Measurements from ENCODE around the gene FAM47E. TPM values are rescaled to one million over a fixed set of nuclear protein-coding genes. Genes with fewer than 3 reads are reported as not detected.
A peak's percentile ranks its signal among the peaks of the same experiment; 100 is the strongest.

The FAM47E gene
- total and polyA plus RNA-seq, 9 of the 15 experiments (the other 6 are each of a cell fraction or from before 2014, with no cell fraction given): 3.7 to 15.6 (median 6.4) TPM

DNA sequence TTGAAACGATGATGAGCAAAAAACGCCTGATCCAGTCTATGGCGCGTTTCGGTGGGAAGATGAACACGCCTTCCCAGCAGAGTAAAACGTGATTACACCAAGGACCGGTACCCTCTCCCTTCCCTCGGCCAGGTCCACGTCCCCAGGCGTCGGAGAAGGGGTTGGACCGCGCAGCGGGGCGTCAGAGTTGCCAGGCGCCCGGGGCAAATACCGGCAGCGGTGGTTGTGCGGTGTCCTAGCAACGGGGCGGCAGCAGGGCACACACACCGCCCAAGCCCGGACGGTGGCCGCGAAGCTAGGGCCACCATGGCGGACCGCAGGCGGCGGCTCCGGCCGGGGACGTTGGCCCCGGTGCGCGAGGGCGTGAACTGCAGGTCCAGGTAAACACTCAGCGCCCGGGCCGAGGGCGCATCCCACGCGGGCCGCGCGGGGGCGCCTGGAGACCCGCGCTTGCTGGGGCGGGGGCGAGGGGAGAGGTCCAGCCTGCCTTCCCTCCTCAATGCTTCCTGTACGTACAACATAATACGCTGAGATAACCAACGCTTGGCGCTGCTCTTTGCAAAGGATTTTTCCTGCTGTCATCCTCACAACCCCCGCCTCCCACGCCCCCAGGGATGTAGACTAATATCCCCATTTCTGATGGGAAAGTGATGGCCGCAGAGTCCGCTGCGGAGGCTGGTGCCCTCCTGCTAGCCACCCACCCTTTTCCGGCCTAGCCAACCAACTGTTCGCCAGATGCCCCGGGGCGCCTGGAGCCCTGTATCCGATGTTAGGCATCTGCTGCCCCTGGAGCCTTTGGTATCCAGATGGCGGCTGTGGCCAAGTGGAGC lies at the start of gene FAM47E (continued):
- TF ChIP-seq SIX5 (IDR thresholded peaks at IDR 0.05; ENCODE audit: borderline replicate concordance in 1 of 2, insufficient read depth in 1 of 2, low read depth in 1 of 2, low read length in 2 of 2): no peak
- no peak for TF ChIP-seq MAFK (IDR thresholded peaks at IDR 0.05; ENCODE audit: low read length)
- no peak for TF ChIP-seq KLF1 (tag; IDR thresholded peaks at IDR 0.05)
- no peak for TF ChIP-seq ZNF79 (CRISPR knock-in tag; IDR thresholded peaks at IDR 0.05; ENCODE audit: low read depth)
- peak; percentile 20; the same call in 1 of the 2 replicates for TF ChIP-seq RBFOX2 (IDR thresholded peaks at IDR 0.05; ENCODE audit: low read depth, low read length)
- TF ChIP-seq SMARCE1 (IDR thresholded peaks at IDR 0.05): no peak
- TF ChIP-seq, protein P1, sequence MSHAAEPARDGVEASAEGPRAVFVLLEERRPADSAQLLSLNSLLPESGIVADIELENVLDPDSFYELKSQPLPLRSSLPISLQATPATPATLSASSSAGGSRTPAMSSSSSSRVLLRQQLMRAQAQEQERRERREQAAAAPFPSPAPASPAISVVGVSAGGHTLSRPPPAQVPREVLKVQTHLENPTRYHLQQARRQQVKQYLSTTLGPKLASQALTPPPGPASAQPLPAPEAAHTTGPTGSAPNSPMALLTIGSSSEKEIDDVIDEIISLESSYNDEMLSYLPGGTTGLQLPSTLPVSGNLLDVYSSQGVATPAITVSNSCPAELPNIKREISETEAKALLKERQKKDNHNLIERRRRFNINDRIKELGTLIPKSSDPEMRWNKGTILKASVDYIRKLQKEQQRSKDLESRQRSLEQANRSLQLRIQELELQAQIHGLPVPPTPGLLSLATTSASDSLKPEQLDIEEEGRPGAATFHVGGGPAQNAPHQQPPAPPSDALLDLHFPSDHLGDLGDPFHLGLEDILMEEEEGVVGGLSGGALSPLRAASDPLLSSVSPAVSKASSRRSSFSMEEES (CRISPR knock-in tag; IDR thresholded peaks at IDR 0.05): no peak
- no peak for TF ChIP-seq NR2C2 (CRISPR knock-in tag; IDR thresholded peaks at IDR 0.05)
- TF ChIP-seq NR2C2 (tag; IDR thresholded peaks at IDR 0.05): no peak
- TF ChIP-seq L3MBTL2 (IDR thresholded peaks at IDR 0.05): peak; percentile 66
- TF ChIP-seq CCNT2 (IDR thresholded peaks at IDR 0.05; ENCODE audit: borderline replicate concordance, extremely low read depth, insufficient read length, low read depth, low read length): peak; percentile 34
- peak; percentile 56 for TF ChIP-seq PCBP1 (IDR thresholded peaks at IDR 0.05; ENCODE audit: low read depth, low read length, poor library complexity, severe bottlenecking)
- TF ChIP-seq, protein P2, sequence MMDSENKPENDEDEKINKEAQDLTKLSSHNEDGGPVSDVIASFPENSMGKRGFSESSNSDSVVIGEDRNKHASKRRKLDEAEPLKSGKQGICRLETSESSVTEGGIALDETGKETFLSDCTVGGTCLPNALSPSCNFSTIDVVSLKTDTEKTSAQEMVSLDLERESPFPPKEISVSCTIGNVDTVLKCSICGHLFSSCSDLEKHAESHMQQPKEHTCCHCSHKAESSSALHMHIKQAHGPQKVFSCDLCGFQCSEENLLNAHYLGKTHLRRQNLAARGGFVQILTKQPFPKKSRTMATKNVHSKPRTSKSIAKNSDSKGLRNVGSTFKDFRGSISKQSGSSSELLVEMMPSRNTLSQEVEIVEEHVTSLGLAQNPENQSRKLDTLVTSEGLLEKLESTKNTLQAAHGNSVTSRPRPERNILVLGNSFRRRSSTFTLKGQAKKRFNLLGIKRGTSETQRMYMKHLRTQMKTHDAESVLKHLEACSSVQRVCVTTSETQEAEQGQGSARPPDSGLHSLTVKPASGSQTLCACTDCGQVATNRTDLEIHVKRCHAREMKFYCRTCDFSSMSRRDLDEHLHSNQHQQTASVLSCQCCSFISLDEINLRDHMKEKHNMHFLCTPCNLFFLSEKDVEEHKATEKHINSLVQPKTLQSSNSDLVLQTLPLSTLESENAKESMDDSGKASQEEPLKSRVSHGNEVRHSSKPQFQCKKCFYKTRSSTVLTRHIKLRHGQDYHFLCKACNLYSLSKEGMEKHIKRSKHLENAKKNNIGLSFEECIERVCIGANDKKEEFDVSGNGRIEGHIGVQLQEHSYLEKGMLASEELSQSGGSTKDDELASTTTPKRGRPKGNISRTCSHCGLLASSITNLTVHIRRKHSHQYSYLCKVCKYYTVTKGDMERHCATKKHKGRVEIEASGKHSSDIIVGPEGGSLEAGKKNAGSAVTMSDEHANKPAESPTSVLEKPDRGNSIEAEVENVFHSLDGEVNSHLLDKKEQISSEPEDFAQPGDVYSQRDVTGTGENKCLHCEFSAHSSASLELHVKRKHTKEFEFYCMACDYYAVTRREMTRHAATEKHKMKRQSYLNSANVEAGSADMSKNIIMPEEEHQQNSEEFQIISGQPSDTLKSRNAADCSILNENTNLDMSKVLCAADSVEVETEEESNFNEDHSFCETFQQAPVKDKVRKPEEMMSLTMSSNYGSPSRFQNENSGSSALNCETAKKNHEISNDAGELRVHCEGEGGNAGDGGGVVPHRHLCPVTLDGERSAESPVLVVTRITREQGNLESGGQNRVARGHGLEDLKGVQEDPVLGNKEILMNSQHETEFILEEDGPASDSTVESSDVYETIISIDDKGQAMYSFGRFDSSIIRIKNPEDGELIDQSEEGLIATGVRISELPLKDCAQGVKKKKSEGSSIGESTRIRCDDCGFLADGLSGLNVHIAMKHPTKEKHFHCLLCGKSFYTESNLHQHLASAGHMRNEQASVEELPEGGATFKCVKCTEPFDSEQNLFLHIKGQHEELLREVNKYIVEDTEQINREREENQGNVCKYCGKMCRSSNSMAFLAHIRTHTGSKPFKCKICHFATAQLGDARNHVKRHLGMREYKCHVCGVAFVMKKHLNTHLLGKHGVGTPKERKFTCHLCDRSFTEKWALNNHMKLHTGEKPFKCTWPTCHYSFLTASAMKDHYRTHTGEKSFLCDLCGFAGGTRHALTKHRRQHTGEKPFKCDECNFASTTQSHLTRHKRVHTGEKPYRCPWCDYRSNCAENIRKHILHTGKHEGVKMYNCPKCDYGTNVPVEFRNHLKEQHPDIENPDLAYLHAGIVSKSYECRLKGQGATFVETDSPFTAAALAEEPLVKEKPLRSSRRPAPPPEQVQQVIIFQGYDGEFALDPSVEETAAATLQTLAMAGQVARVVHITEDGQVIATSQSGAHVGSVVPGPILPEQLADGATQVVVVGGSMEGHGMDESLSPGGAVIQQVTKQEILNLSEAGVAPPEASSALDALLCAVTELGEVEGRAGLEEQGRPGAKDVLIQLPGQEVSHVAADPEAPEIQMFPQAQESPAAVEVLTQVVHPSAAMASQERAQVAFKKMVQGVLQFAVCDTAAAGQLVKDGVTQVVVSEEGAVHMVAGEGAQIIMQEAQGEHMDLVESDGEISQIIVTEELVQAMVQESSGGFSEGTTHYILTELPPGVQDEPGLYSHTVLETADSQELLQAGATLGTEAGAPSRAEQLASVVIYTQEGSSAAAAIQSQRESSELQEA (IDR thresholded peaks at IDR 0.05; ENCODE audit: low read depth): peak; percentile 60; the same call in 1 of the 2 replicates
- TF ChIP-seq TAL1 (IDR thresholded peaks at IDR 0.05): no peak
- TF ChIP-seq MAZ (CRISPR knock-in tag; conservative IDR thresholded peaks at IDR 0.05 in 1 of 2, IDR thresholded peaks at IDR 0.05 in 1 of 2): 0 out of 4 replicates have a peak, but pooled peaks of 1 of the 2 experiments have one; percentile 18
- peak; percentile 53 for TF ChIP-seq RFX1 (IDR thresholded peaks at IDR 0.05)
